Neural progenitor cell (in vitro differentiated cells): ENCODE measurements around the gene STIM1. TPM values are rescaled to one million over a fixed set of nuclear protein-coding genes. Genes with fewer than 3 reads are reported as not detected.
"Not testable (repeated sequence)": the region's sequence is repeated elsewhere in the genome, so short reads cannot be mapped to it uniquely, and the experiment has no call there.

Source experiments
- DNase-seq: peaks from one replicate; pipeline ENCODE4 v3.0.0-alpha.2; 2016; ENCODE audit warnings: low spot score
- H2AFZ ChIP-seq: fragments of 200-600 bp; sonication (generic); replicated peaks from 2 replicates; pipeline ENCODE4 v1.6.1; 2016; ENCODE audit warnings: antibody characterized with exemption
- H3F3A ChIP-seq: fragments of 200-600 bp; sonication (generic); 2 replicates; pipeline ENCODE4 v1.6.1; 2016; ENCODE audit warnings: antibody characterized with exemption, low read depth
- H3K27ac ChIP-seq: fragments of 200-600 bp; sonication (generic); 2 replicates; pipeline ENCODE4 v1.5.1; 2016; ENCODE audit warnings: mild to moderate bottlenecking
- H3K27me3 ChIP-seq: fragments of 200-600 bp; sonication (generic); 2 replicates; pipeline ENCODE4 v1.6.1; 2016; ENCODE audit warnings: mild to moderate bottlenecking, moderate library complexity
- H3K36me3 ChIP-seq: fragments of 200-600 bp; sonication (generic); 2 replicates; pipeline ENCODE4 v1.5.1; 2016
- H3K4me1 ChIP-seq: fragments of 200-600 bp; sonication (generic); 2 replicates; pipeline ENCODE4 v1.6.1; 2016; ENCODE audit warnings: mixed run types
- H3K4me2 ChIP-seq: fragments of 200-600 bp; sonication (generic); 2 replicates; pipeline ENCODE4 v1.6.1; 2016
- H3K4me3 ChIP-seq: fragments of 200-600 bp; sonication (generic); 2 replicates; pipeline ENCODE4 v1.5.1; 2016
- H3K79me2 ChIP-seq: fragments of 200-600 bp; sonication (generic); 2 replicates; pipeline ENCODE4 v1.6.1; 2016; ENCODE audit warnings: low read depth
- H3K9ac ChIP-seq: fragments of 200-600 bp; sonication (generic); 2 replicates; pipeline ENCODE4 v1.6.1; 2016
- H3K9me3 ChIP-seq: fragments of 200-600 bp; sonication (generic); 2 replicates; pipeline ENCODE4 v1.5.1; 2016; ENCODE audit warnings: low read depth
- H4K20me1 ChIP-seq: fragments of 200-600 bp; sonication (generic); 2 replicates; pipeline ENCODE4 v1.6.1; 2016; ENCODE audit warnings: low read depth
- H3K27ac Mint-ChIP-seq: 3 replicates; pipeline ENCODE4 v1.8.0; 2021; ENCODE audit warnings: mixed read lengths
- H3K27me3 Mint-ChIP-seq: 2 replicates; pipeline ENCODE4 v1.8.0; 2022; ENCODE audit warnings: low read depth, mild to moderate bottlenecking, inconsistent platforms, moderate library complexity, mixed read lengths; ENCODE audit not compliant: insufficient read depth
- H3K36me3 Mint-ChIP-seq: 3 replicates; pipeline ENCODE4 v1.8.0; 2021; ENCODE audit warnings: mixed read lengths
- H3K4me1 Mint-ChIP-seq: 3 replicates; pipeline ENCODE4 v1.8.0; 2021; ENCODE audit warnings: mixed read lengths
- H3K4me3 Mint-ChIP-seq: 3 replicates; pipeline ENCODE4 v1.8.0; 2021; ENCODE audit warnings: mild to moderate bottlenecking, moderate library complexity, mixed read lengths
- H3K9me3 Mint-ChIP-seq: 3 replicates; pipeline ENCODE4 v1.8.0; 2020; ENCODE audit warnings: mixed read lengths
- EZH2 ChIP-seq: fragments of 200-600 bp; sonication (generic); IDR thresholded peaks from 2 replicates; pipeline ENCODE4 v1.6.1; 2017; ENCODE audit warnings: antibody characterized with exemption, mild to moderate bottlenecking, moderate library complexity
- EZH2phosphoT487 ChIP-seq: fragments of 200-600 bp; sonication (generic); IDR thresholded peaks from 2 replicates; pipeline ENCODE4 v1.6.1; 2017; ENCODE audit warnings: antibody characterized with exemption
- total RNA-seq: library from RNA; depleted of rRNA; stranded (reverse); fragments of >200 nt; gene quantifications from 2 replicates; pipeline ENCODE4 v1.2.3, GENCODE V29; 2015; ENCODE audit warnings: low replicate concordance
- TF ChIP-seq, protein P1 (sequence below): fragments of 200-600 bp; sonication (generic); IDR thresholded peaks from 2 replicates; pipeline ENCODE4 v1.5.1; 2017; ENCODE audit warnings: antibody characterized with exemption, mild to moderate bottlenecking

The STIM1 gene
- total RNA-seq, 1 donor from 2014 or later, result 18.9 TPM

DNA sequence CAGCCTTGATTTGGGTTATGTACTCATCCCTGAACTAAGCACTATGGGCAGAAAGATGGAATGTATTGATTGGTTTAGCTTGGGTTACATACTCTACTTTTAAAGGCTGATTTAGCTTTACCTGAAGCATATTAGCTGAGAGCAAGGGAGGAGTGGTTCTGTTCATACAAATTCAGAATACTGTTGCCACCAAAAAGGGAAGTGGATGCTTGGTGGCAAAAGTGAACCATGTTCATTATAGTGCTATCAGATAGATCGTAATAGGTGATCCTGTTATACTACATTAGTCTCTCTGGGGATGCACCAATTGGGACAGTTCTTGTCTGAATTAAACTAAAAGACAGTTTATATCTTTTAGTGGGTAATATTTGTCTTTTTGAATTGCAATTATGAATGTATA, 194.7 kb downstream of the STIM1 start:
- peaks cover 6% of the 10 kb centered on the region for H3K9me3 Mint-ChIP-seq
- Histone ChIP-seq H3F3A (no peaks in the 10 kb centered on the region), H3K4me2 (no peak overlapping the region), H3K9me3 (no peaks in the 10 kb centered on the region), H3K36me3 (no peaks in the 10 kb centered on the region), H3K9ac (no peak overlapping the region), H2AFZ (no peak overlapping the region), H3K79me2 (no peaks in the 10 kb centered on the region), H3K4me1 (no peaks in the 10 kb centered on the region), H3K4me3 (no peak overlapping the region), H4K20me1 (no peaks in the 10 kb centered on the region), H3K27ac (no peak overlapping the region), H3K27me3 (no peaks in the 10 kb centered on the region)
- no peak for DNase-seq
- no peak overlapping the region for H3K27ac Mint-ChIP-seq
- peaks cover 4% of the 10 kb centered on the region for H3K36me3 Mint-ChIP-seq
- H3K4me3 Mint-ChIP-seq, result no peak overlapping the region
- H3K27me3 Mint-ChIP-seq, result peaks cover 2% of the 10 kb centered on the region
- H3K4me1 Mint-ChIP-seq, result no peaks in the 10 kb centered on the region
- TF ChIP-seq EZH2, result no peak
- TF ChIP-seq, protein P1, sequence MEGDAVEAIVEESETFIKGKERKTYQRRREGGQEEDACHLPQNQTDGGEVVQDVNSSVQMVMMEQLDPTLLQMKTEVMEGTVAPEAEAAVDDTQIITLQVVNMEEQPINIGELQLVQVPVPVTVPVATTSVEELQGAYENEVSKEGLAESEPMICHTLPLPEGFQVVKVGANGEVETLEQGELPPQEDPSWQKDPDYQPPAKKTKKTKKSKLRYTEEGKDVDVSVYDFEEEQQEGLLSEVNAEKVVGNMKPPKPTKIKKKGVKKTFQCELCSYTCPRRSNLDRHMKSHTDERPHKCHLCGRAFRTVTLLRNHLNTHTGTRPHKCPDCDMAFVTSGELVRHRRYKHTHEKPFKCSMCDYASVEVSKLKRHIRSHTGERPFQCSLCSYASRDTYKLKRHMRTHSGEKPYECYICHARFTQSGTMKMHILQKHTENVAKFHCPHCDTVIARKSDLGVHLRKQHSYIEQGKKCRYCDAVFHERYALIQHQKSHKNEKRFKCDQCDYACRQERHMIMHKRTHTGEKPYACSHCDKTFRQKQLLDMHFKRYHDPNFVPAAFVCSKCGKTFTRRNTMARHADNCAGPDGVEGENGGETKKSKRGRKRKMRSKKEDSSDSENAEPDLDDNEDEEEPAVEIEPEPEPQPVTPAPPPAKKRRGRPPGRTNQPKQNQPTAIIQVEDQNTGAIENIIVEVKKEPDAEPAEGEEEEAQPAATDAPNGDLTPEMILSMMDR, result no peak
- no peak for TF ChIP-seq EZH2phosphoT487

DNA sequence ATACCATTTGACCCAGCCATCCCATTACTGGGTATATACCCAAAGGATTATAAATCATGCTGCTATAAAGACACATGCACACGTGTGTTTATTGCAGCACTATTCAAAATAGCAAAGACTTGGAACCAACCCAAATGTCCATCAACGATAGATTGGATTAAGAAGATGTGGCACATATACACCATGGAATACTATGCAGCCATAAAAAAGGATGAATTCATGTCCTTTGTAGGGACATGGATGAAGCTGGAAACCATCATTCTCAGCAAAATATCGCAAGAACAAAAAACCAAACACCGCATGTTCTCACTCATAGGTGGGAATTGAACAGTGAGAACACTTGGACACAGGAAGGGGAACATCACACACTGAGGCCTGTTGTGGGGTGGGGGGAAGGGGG, 197.7 kb downstream of the STIM1 start:
- H3K27ac Mint-ChIP-seq, H3K36me3 ChIP-seq, H3K9ac ChIP-seq, H4K20me1 ChIP-seq, H3F3A ChIP-seq, H3K4me3 Mint-ChIP-seq, H3K4me1 ChIP-seq, H3K79me2 ChIP-seq, DNase-seq, H3K36me3 Mint-ChIP-seq, H3K27me3 ChIP-seq, H2AFZ ChIP-seq, H3K9me3 Mint-ChIP-seq, H3K27ac ChIP-seq, H3K4me3 ChIP-seq, H3K4me2 ChIP-seq, H3K27me3 Mint-ChIP-seq, H3K9me3 ChIP-seq, H3K4me1 Mint-ChIP-seq: not testable (repeated sequence)

DNA sequence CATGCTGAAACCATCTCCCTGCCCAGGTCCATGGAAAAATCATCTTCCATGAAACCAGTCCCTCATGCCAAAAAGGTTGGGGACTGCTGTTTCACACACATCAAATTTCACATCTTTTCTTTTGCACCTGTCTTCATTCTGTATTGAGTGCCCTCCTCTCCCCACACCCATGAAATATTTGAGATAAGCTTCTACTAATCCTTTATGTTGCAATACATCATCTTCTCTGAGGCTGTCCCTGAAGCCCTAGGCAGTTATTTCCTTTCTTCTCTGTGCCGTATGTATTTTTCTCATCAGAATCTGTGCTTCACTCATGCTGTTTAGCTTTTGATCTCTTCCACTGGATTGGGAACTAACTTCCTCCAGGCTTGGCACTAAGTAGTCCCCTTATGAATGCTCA, 199.2 kb downstream of the STIM1 start:
- peaks cover 2% of the 10 kb centered on the region for H3K27me3 Mint-ChIP-seq
- no peaks in the 10 kb centered on the region for H3K9me3 ChIP-seq
- no peak overlapping the region for H3K9ac ChIP-seq
- no peaks in the 10 kb centered on the region for H3K79me2 ChIP-seq
- no peak overlapping the region for H3K4me3 ChIP-seq
- TF ChIP-seq EZH2phosphoT487 (no peak), EZH2 (no peak)
- TF ChIP-seq, protein P1, result no peak
- H3K4me2 ChIP-seq, result no peak overlapping the region
- peaks cover 6% of the 10 kb centered on the region for H3K9me3 Mint-ChIP-seq
- no peaks in the 10 kb centered on the region for H3K4me1 ChIP-seq
- peaks cover 4% of the 10 kb centered on the region for H3K4me1 Mint-ChIP-seq
- H3K36me3 ChIP-seq, result no peaks in the 10 kb centered on the region
- H3F3A ChIP-seq, result no peaks in the 10 kb centered on the region
- no peaks in the 10 kb centered on the region for H3K27me3 ChIP-seq
- H4K20me1 ChIP-seq, result no peaks in the 10 kb centered on the region
- DNase-seq, result no peak
- H3K27ac Mint-ChIP-seq, result no peak overlapping the region
- no peak overlapping the region for H2AFZ ChIP-seq
- peaks cover 4% of the 10 kb centered on the region for H3K36me3 Mint-ChIP-seq
- no peak overlapping the region for H3K4me3 Mint-ChIP-seq
- no peak overlapping the region for H3K27ac ChIP-seq

DNA sequence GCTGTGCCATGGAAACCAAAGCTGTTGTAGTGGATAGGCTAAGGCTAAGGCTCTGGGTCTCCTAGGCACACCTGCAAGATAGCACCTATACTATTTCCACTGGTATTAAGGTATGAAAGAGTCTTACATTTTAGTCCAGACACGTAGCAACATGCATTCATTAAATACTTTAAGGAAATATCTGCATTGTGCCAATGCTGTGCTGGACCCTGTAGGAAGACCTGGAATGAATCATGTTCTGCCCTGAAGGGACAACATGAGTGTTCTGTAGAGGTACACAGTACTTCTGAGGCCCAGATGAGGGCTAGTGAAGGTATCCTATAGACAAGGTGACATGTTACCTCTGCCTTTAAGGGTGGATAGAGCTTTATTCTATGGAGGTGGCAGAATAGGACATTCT, 204.0 kb downstream of the STIM1 start:
- DNase-seq, result no peak
- H3K36me3 ChIP-seq, result no peaks in the 10 kb centered on the region
- H4K20me1 ChIP-seq, result no peaks in the 10 kb centered on the region
- no peaks in the 10 kb centered on the region for H3K27me3 ChIP-seq
- H3K4me3 ChIP-seq, result no peak overlapping the region
- Mint-ChIP-seq H3K4me1 (peaks cover 4% of the 10 kb centered on the region), H3K27ac (no peak overlapping the region), H3K4me3 (no peak overlapping the region), H3K9me3 (no peaks in the 10 kb centered on the region), H3K27me3 (no peaks in the 10 kb centered on the region), H3K36me3 (no peaks in the 10 kb centered on the region)
- H3K27ac ChIP-seq, result no peak overlapping the region
- no peaks in the 10 kb centered on the region for H3F3A ChIP-seq
- H3K4me2 ChIP-seq, result no peak overlapping the region
- no peak overlapping the region for H3K9ac ChIP-seq
- no peaks in the 10 kb centered on the region for H3K79me2 ChIP-seq
- TF ChIP-seq EZH2 (no peak), EZH2phosphoT487 (no peak)
- TF ChIP-seq, protein P1, result no peak
- no peaks in the 10 kb centered on the region for H3K9me3 ChIP-seq
- H2AFZ ChIP-seq, result no peak overlapping the region
- no peaks in the 10 kb centered on the region for H3K4me1 ChIP-seq
